GM19240 (cell line): ENCODE results near the gene DPYD.

Source experiments
- DNase-seq: peaks from one replicate; pipeline ENCODE4 v3.0.0; 2011; ENCODE audit warnings: low spot score; ENCODE audit not compliant: insufficient read length

The DPYD gene

DNA sequence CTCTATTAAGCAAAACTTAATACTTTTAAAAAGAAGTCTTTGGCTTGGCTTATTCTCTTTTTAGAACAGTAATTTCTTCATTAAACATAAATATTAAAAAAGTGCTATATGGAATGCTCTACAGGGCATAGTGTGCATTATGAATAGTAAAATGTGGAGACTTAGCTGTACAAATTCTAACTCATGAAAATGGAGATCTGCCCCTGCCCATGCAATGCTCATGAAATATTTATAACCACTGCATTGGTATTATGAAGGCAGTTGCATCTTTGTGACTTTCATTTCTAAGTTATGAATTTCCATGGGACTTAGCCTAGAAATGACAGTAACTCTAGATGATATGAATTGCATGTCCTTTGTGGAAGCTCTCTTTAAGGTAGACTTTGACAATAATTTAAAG is 613.3 kb downstream of the DPYD start:
- DNase-seq = no peak

DNA sequence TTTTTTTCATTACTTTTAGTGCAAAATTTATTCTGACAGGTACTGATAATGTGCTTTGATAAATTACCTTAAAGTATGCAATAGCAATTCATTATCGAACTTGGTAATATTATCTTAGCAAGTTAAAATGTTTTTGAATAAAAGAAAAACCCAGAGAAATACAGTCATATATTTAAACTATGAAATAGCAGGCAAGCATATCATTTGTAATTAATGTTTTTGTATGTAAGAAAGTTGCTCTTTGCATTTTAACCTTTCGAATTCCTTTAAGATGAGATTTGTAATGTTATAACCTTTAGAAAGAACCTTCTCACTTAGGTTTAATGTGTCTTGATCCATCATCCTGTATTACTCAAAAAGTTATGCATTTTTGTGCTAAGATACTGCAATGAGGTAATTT is 613.7 kb downstream of the DPYD start:
- no peak for DNase-seq

DNA sequence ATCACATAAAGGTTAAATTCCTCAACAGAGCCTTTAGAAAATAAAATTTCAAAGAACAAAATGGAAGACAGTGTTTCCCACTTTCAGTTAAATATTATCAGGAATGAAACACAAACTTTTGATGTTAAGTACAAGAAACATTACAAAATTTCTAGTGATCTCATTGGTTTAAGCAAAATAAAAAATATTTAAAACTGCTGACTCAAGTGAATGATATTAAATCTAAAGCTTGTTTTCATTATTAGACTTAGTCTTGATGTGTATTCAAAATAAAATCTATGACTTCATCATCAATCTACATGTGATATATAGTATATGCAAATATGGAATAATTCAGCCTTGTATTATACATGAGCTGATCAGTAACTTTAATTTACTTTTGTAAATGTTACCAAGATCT is 614.3 kb downstream of the DPYD start:
- DNase-seq = no peak

DNA sequence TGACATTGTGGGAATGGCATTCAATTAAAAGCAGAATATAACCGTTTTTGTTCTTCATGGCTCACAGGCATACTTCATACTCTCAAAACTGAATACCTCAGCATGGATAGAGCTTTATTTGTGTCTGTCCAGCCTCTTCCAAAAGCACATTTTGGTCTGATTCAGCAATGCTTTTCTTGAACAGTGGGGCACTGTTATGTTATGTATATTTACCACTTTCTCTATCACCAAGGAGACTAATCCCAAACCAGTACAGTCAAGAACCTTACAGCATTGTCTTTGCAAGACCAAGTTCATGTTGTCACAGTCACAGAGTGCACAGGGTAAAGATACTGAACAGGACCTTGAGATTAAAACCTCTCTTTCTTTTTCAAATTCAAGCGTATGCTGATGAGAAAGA is 616.5 kb downstream of the DPYD start:
- DNase-seq = no peak

DNA sequence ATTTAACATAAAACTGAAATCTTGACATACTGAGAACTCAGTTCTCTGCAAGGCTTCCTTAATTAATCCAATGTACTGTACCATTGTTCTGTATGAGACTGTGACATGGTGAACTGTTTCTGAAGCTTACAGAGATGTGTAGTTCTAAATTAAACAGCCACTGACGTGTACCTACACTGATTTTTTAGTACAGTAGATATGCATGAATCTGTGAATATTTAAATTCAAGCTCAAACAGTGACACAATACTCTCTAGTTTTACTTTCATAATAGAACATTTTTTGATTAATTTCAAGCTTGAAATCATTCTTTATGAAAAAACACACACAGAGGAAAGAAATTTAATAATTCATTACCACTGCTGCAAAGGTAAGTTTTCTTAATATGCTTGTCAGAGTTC is 621.9 kb downstream of the DPYD start:
- no peak for DNase-seq

DNA sequence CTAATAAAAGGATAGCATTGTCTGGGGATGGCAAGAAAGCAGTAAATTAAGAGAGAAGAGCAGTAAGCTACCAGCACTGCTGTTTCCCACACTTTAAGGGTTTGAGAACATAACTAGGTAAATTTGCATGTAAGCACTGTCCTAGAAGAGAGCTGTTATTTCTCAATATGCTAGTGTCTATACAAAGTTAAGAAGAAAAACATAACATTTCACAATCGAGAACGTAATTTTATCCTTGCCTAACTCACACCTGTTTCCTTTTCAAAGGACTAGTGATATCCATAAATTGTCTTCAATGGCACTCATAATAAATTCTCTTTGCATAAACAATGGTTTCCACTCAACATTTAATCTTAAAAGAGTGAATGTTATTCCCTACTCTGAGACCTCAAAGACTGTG is 623.2 kb downstream of the DPYD start:
- no peak for DNase-seq

DNA sequence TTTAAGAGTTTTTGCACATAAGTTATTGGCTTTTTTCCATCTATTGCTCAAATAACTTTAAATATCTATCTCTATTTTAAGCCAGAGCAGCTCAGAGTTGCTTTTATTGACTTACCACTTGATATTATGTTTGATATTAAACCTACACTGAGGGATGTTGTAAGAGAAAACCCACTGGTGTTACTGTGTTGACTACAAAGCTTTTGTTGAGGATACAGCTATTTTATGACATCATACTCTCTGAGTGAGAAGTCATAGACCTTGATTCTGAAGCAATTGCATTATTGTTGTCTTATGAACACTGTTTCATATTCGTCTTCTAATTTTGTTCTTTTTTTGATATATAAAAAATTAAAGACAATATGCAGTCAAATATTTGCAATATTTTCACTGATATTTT is 638.9 kb downstream of the DPYD start:
- DNase-seq = no peak

DNA sequence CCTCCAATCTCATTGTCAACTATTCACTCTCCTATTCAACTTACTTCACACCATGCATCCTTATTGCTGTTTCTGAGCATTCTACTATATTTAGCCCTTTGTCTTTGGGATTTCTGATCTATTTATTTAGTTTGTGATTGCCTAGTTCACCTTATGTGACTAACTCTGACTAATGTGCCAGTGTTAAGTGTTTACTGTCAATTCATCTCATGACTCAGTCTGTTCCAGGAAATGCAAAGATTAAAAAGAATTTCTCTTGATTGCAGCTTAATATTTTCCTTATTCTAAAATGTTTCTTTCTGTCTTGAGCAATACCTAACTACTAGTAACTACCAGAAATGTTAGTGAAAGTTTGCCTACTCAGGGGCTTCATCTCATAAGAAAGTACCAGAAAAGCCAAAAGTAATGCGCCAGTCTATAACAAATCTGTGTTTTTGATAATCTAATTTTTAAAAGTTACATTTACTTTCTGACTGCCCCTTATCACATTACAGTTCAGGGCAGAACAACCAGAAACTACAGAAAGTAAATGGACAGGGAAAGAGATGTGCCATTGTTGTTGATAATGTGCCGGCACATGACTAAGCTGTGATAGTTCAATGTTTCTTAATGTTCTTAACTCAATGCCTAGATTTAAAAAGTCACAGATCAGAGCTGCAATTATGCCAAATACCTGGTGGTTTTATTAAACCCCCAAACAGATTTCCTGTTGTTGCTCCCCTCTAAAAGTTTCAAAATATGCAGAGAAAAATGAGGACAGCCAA is 642.8 kb downstream of the DPYD start:
- DNase-seq = no peak

DNA sequence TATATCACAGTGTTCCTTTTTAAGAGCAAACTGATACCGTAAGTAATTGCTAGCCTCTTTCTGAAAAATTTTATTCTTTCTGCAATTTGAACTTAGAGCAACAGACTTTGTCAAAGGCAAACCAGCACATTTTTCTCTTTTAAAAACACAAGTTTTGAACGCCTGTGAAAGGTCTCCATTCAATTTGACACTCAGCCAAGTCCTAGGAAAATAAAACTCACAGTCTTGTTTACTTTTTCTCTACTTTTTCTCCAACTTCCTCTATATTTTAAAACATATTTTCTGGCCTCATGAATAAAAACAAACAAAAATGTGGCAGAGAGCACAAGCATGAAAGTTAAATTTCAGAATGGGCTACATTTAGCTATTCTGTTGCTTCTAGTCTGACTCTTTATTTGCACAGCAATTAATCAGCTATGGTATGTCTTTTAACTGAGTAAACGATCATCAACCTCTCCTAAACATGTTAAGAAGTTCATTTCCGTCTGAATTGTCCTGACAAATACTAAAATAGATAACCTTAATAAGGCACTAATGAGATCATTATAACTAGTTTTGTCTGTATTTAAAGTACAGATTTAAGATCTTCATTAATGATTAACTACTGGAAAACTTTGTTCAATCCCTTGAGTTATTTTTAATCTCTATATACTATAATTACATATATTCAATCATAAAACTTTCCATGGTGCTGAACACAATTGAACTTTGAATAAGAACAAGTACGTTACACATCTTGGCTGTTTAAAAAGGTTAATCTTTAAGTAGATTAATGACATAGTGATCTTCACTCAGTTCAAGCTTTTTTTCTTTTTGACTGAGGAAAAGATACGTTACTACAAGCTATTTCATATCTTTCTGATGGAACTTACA is 648.7 kb downstream of the DPYD start:
- DNase-seq = no peak

DNA sequence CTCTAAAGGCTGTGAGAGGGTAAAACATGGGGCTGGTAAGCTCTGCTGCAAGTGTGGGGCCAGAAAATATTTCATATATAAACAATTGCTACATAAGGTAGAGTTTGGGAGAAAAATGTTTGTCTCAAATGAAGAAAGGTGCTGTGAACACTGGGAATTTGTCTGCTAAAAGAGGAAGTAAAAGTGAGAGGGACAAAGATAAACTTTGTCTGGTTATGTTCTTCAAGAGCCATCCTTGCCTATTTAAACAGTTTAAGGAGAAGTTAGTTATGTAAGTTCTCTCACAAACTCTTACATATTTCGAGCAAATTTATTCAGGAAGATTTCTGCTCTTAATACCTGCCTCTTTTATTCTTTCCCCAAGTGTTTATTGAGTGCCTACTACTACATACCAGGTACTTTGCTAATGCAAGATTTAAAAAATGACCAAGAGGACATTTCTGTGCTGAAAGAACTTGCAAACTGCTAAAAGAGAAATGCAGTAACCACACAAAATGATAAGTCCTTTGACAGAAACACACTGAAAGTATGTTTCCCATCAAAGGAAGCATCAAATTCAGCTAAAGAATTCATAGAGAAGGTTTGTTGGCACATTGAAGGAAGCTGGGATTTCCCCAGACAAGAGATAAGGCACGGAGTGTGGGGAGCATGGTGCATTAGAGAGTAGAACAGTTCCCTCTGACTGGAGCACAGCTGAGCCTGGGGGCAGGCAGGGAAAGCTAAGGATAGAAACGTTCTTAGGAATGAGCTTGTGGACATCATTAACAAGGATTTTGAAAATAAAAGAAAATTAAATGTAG is 650.1 kb downstream of the DPYD start:
- no peak for DNase-seq

DNA sequence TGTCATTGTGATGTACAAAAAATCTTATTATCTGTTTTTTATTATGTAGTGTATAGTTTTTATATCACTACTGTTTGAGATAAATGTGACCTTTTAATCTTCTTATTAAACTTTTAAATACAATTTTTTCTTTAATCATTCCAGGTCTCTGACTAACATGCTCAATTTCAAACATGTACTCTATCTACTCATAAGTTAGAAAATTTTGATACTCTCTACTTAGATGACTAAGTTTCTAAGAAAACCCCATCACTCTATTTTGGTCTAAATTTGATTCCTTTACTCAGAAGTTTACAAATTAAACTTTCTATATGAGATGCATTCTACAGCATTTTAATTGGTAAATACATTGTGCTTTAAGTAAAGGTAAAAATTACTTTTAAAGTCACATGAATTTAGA is 655.2 kb downstream of the DPYD start:
- DNase-seq = no peak

DNA sequence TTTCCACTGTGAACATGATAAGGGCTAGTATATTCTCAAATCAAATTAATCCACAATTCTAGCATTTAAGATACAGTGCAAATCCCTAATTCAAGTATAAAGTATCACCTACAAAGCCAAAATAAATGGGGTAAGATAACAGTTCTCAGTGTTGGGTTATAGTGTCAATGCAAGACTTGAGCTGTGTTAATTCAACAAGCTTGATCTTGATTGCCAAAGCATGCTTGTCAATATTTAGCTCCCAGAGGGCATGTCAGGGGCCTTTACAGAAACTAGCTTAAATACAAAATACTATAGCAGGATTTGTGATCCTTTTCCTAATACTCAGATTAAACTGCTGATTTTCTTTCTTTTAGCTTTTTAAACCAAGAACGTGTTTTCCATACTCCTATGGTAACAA is 658.0 kb downstream of the DPYD start:
- no peak for DNase-seq

DNA sequence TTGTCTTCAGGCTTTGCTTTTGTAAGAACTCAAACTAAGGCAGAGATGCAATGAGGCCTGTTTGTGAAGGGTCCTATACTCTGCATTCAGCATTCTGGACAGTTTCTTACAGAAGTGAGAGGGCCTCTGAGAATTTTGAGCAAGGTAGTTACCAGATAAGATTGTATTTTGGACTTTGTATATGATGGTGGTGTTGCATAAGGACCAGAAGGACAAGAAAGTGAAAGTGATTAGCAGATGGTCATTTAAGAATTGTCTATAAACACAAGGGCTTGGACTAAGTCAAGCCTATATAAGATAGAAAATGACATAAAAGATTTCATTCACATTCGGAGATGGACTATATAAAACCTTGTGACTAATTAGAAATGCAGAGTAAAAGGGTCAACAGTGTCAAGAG is 662.2 kb downstream of the DPYD start:
- no peak for DNase-seq

DNA sequence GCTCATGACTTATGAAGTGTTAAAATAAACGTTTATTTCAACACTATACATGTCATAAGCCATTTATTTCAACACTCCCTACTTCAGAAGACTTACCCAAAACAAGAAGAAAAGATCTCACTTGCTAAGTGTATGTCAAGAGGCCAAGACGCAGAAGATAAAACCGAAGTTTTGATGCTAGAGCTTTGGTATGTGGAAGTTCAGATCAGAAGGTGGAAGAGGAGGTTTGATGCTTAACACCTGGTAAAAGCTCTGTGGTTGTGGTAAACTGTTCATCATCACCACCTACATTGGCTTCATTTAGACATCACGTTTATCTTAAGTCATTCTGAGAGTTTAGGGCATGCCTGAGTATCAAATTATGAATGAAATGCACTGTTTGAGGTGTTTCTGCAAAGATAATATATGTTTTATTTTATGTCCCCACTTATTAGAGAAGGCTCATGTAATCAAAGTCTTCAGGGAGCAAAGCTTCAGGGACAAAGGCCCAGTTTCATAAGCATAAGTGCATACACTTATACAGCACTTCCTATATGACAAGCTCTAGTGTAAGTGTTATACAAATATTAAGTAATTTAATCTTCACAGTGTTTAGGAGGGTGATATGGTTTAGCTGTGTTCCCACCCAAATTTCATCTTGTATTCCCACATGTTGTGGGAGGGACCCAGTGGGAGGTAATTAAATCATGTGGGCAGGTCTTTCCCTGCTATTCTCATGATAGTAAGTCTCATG is 665.9 kb downstream of the DPYD start:
- DNase-seq = no peak

DNA sequence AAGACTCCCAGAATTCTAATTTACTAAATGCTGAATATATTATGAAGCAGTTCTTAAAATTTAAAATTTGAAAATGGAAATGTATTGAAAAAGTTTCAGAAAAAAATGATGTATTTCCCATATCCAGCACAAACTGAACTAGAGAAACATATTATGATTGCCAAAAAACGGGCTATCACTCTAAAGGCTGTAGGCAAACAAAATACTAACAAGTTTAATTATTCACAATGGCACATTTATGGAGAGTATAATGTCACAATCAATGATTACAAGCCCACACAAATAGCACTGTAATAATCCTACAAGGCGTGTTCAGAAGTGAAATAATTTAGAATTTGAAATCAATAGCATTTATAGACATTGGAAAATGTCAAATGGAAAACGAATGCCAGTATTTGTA is 667.9 kb downstream of the DPYD start:
- no peak for DNase-seq

DNA sequence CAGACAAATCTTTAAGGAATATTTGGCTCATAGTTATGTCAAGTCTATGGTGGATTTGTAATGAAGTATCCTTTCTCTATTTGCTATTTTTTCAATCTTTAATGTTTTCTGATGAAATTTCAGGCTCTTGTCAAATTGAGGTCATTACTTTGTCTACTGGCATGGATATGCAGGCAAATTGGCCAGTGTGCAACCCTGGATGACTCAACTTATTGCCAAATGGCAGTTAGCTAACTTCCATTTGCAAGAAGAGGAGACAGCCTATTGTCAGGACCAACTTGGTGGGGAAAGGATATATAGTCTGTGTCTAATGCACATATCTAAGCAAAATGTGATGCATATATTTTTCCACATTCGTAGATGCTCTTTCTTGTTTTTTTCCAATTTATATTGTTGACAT is 668.8 kb downstream of the DPYD start:
- no peak for DNase-seq

DNA sequence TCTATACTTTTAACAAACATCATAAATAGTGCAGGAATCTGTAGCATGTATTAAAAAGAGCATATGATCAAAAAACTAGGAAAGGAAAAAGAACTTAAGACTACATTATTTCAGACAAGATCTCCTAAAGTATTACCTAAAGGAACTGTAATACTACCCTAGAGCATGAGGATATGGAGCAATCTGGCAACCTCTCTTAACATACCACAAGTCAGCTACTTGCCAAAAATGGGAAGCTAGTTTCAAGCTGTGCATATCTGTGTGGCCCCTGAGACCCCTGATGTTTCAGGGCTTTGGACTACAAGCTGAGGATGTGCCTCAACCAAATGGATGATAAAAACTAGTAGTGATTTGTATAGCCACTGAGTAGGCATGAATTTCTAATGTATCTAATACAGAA is 673.6 kb downstream of the DPYD start:
- DNase-seq = no peak

DNA sequence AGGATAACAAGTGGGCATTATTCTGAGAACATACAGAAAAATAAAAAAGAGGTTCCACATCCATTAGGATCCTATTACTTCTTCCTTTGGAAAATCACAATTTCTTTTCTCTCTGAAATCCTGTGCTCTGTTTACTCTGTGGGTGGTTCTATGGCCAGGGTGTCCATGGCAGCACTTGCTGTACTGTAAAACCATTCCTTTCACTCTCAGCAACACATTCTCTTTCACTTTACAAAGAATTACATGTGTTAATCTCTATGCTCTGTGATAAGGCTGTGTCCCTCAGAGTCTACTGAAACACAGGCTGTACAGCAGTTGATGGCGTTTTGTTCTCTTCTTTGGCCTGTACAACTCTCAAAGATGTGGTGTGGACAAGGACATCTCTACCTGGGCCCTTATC is 675.2 kb downstream of the DPYD start:
- no peak for DNase-seq

DNA sequence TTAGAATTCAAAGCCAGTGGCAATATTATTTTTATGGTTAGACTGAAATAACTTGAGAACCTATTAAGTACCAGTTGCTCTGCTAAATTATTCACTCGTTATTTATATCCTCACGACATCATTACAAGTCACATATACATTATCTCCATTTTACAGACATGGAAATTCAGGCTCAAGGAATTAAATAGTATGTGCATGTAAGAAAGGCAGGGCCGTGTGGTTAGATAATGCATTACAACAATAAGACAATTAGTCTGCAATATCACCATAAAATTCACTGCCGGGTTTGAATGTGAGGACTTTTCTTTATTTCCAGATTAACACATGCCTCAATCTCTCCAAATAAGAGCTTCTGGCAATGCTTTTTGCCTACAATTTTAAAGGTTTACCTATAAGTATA is 675.8 kb downstream of the DPYD start:
- no peak for DNase-seq

DNA sequence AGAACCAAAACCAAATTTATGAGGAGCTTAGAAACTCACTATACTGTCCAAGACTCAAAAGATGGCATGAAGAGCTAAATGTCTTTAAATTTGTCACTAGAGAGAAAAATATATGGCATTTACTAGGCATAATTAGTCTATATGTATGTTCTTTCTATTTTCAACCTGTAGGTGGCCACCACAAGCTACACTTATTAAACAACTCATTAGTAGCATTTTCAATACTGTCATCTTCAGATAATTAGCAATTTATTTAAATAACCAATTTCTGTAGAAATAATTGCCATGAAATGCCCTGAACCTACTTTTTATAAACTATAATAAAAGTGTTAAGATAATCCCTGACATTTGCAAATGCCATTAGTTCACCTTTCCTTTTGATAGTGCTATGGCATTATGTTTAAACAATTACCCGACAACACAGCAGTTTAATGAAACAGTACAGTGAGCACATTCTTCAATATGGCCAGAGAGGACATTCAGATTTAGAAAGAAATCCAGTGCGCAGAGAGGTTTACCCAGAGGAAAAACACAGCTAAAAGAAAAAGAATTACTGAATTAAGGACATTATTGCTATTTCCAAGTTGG is 676.8 kb downstream of the DPYD start:
- no peak for DNase-seq

DNA sequence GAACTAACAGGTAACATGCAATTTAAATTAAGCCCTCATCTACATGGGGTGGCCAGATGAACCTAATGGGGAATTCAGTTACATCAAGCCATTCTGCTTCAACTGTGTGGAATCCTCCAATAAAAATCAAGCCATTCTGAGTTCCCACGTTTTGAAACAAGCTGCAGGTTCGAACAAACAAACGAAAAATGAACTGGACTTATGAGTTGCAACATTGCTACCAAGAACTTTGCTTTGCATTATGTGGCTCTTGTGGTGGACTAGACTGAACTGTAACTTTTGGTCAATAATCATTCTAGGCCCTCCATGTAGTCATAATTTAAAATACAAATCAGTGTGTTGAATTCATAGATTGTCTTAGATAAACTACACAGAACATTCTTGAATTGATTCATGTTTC is 682.0 kb downstream of the DPYD start:
- no peak for DNase-seq
